NCI-H748 treated with DMSO at 0.1 percent for 48 hours (cell line): Measurements from ENCODE around the gene ST6GALNAC5.
A peak's percentile ranks its signal among the peaks of the same experiment; 100 is the strongest.
"Not testable (repeated sequence)": the region's sequence is repeated elsewhere in the genome, so short reads cannot be mapped to it uniquely, and the experiment has no call there.

ENCODE experiments used
- DNase-seq: peaks from one replicate; lab custom pipeline; 2025; lab: John Stamatoyannopoulos, UW

The ST6GALNAC5 gene

DNA sequence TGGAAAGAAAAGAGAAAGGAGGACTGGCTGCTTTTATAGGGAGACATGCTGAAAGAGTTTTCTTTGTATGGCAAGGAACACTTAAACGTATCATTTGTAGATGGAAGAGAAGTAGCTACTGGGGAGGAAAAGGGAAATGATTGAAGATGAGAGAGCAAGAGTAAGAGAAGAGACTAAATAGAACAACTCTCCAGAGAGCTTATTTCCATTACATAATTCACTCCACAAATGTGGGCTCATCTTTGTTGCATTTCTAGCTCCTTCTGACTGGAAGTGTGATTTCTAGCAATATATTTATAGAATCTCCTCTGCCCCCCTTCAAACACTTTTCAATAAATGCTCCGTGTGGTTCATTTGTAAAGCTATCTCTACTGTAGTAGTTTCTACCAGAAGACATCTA lies 71.0 kb downstream of the ST6GALNAC5 start:
- no peak for DNase-seq

DNA sequence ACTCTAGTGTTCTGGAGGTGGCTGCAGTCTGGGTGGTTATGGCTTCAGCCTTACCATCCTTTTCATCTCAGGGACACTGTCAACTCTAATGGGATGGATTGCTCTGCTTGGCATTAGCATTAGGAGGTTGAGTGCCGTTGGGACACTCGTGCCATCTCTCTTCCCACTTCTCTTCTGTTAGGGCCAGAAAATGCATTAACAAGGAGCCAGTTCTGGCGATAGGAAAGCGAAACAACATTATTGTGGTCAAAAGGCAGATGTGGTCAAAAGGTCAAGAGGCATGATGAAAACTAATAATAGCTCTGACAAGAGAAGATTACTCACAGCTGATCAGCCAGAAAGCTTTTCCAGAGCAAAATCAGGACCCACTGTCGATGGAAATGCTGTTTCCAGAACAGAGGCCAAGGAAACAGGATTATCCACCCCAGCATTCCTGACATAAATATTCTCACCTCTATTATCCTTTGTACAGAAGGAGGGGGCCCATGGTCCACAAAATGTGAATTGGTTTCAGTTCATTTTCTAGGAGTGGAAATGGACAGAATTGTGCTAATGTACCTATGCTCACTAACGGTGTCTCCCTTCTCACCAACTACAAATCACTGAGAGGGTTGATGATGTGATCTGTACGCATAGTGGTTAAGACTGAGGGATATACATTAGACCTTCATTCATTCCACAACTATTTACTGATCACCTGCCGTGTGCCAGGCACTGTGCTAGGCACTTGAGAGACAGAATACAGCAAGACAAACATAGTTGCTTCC lies 72.0 kb downstream of the ST6GALNAC5 start:
- DNase-seq = no peak

DNA sequence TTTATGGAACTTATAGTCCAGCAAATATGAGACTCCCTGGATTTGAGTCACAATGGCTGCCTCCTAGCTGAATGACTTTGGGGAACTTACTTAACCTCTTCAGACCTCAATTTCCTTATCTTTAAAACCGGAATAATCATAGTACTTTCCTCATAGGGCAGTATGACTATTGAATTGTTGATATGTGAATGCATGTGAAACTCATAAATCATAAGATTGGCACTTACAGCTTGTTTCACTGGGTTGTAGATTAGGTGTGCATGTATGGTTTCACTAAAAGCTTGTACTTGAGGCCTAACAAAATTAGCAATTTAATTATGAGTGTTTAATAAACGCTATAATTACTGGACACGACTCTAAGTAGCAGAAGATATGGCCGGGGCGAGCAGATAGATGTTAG lies 72.5 kb downstream of the ST6GALNAC5 start:
- no peak for DNase-seq

DNA sequence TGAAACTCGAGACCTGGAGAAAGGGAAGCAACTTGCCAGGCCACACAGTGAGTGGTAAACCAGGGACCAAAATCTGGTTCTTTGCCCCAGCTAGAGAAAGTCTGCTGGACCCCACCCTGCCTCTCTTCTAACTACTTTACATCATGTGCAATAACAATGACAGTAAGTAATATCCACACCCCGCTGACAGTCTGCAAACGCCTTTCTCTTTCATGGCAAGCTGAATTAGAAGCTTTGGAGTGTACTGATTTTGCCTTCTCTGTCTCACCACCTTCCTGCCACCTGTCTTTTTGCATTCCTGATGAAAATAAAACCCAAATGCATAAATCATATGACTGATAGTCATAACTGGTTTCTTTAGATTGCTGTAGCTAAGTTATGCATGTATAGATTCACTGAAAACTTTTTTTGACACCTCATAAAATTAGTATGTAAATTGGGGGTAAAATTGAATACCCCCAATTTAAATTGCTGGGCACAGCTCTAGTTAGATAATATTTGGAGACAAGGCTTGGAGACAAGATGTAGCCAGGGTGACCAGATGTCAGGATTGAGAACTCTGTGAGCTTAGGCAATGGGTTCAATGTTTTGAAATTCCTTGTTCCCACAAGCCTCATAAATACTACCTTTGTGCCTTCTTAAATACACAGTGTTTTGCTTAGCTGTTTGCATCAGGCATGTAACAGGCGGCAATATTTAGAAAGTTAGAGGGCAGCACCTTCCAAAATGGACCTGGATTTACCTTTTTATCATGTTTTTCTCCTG lies 73.5 kb downstream of the ST6GALNAC5 start:
- no peak for DNase-seq

DNA sequence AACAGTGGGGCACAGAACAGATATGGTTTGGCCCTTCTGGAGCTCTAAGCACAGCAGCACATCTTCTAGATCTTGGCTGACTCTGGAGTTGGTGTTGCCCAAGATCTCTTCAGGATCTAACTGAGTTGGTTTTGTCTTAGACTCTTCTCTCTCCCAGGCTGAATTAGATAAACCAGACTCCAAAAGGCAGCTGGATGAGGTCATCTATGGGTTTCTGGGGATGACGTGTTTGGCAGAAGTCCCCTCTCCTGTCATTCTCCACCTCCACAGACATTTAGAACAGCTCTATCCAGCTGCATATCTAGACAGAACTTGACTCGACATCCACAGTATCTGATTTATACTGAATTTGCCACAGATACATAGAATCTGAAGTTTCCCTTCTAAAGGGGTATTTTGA lies 75.3 kb downstream of the ST6GALNAC5 start:
- no peak for DNase-seq

DNA sequence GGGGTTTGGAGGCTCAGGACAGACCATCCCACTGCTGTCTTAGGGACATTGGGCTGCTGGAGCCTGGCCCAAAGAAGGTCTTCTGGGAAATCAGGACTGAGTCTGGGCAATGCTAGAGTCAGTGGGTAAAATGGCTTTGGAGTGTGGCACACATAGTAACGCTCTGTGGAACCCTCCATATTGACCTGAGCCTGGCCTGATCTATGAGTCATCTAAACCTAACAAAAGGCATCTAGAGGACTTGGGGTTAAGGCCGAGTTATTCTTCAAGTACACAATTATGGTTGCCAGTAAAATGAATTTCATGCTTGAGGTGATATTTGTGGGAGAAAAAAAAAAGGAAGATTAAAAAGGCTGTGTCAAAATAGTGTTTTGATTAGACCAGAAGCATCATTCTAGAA lies 77.7 kb downstream of the ST6GALNAC5 start:
- no peak for DNase-seq

DNA sequence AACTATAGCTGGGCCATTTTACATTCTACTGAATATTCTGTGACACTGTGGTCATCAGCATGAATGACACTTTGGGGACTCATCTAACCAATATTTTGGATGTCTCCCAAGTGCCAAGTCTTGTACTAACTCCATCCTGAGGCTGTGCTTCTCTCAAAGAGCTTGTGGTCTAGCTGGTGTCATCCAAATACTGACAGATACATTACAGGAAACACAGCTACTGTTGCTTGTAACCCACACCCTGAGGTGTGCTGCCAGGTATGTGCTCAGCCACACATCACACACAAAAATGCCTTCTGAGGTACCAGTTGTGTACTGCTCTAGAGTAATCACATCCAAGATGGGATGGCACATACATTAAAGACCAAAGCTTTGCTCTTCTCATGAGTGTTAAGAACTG lies 81.6 kb downstream of the ST6GALNAC5 start:
- no peak for DNase-seq

DNA sequence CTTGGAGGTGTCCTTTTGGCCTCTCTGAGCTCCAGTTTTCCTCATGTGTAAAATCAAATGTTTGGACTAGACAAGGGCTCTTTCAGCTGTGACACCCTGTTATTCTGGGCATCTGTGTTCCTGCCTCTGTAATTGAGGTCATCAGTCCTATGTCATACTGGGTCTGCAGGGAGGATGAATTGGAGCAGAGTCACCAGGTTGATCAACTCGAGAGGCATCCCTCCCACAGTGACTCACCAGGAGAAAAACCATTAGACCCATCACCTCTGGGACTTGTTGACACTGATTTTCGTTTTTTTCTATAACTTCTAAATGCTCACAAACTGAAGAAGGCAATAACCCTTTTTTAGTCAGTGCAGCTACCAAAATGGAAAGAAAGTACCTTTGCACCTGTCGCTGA lies 82.2 kb downstream of the ST6GALNAC5 start:
- no peak for DNase-seq

DNA sequence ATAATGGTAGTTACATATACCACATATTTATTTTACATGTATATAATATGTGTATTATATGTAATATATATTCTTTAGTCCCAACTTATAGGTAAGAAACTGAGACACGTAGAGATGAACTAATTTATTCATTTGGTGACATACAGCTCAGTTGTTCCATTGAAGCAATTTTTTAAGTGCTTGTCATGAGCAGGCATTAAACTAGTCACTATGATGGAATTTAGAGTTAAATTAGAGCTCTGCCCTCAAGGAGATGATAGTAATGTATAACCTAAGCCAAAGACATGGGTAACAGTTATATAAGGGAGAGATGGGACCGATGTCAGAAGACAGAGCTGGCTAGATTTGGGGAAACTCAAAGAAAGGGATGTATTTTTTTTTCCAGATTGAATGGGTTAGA lies 83.0 kb downstream of the ST6GALNAC5 start:
- DNase-seq = no peak

DNA sequence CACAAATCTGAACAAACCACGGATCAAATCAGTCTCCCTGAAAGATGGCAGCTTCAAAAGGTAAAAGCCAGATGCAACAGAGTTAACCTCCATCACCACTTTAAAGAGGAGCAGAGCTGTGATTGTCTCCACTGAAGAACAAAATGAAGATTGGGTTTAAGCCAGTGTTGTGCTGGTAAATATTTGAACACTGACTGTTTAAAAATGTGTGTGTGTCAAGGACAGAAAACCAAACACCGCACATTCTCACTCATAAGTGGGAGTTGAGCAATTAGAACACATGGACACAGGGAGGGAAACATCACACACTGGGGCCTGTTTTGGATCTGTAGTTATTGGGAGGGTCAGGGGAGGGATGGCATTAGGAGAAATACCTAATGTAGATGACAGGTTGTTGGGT lies 83.9 kb downstream of the ST6GALNAC5 start:
- peak; percentile 79 for DNase-seq

DNA sequence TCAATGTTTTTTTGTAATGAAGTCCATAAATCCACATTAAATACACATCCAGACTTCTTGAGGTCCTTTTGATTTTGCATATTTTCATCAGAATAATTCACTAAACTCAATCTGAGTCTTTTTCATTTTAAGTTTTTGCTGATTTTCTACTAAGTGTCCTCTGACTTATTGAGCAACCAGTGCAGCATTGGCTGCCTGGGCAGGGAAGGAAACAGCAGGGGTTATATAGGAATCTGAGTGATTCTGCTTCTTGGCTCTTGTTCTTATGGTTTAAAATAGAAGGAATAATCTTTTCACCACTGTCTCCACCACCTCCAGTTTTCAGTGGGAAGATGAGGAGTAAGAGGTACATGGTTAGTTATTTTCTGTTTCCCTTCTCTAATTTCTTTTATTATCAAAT lies 88.4 kb downstream of the ST6GALNAC5 start:
- no peak for DNase-seq

DNA sequence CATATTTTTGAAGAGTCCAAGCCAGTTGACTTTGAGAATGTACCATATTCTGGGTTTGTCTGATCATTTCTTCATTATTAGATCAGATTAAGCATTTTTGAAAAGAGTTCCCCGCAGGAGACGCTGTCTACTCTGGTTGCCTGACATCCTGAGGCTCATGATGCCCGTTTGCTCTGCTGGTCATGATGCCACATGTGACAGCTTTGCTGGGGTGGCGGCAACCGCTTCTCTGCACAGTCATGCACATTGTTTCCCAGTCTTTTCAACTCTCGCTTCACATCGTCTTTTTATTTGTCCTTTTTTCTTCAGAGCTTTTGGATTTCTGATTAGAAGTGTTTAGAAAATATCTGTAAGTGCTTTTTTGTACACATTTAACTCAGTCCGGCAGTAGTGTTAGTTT lies 90.7 kb downstream of the ST6GALNAC5 start:
- no peak for DNase-seq

DNA sequence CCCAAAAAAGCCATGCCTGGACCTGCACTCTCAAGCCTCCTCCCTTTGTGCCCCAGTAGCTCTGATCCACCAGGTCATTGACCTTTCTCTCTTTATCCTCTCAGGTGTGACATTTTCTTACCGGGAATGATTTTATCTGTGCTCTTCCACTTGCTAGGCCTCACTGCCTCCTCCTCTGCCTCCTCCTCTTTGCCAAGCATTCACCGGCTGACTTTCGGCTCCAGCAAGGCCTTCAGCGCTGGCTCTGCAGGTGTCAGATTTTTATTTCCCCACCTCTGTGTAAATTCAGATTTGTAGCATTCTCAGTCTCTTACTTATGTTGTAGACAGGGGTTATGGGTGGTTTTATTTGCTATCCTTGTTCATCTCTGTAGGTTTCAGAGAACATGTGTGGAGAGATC lies 91.5 kb downstream of the ST6GALNAC5 start:
- no peak for DNase-seq

DNA sequence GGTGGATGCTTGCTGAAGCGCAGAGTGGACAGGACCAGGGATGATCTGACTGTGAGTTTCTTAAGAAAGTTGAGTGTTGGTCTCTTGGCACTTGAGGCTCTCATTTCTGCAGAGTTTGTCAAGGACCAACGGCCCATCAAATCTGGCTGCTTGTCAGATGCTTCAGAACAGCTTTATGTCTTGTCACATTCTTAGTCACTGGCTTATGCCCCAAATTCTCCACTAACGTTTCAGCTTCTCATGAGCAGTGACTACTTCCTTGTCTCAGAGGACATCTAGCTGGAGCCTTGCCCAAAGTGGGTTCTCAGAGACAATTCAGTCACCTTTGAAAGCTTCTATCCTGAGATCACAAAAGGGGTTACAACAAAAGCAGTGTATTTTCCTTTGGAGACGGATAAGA lies 92.3 kb downstream of the ST6GALNAC5 start:
- DNase-seq = no peak

DNA sequence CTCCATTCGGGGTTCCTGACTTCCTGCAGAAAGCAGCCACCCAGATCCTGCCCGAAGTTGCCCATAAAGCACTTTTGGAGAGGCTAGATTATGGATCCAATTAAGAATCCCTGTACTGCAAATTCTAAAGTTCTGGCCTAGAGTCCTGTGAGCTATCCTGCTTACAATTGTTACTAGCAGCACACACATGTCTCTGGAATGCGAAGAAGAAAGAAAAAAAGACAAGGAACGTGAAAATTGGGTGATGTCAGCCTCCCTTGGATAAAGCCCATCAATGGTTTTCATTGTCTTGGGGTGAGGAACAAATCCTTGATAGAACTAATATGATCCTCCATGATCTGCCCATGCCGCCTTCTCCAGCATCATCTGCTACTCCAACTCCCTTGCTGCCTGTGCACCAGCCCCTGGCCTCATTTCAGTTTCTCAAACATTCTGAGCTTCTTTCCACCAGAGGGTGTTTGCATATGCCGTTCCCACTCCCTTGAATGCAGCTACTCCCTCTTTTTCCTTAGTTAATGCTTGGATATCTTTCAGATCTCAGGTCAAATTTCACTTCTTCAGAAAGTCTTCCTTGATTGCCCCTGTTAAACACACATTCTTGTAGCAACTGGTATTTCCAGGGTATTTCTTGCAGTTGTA lies 94.0 kb downstream of the ST6GALNAC5 start:
- no peak for DNase-seq

DNA sequence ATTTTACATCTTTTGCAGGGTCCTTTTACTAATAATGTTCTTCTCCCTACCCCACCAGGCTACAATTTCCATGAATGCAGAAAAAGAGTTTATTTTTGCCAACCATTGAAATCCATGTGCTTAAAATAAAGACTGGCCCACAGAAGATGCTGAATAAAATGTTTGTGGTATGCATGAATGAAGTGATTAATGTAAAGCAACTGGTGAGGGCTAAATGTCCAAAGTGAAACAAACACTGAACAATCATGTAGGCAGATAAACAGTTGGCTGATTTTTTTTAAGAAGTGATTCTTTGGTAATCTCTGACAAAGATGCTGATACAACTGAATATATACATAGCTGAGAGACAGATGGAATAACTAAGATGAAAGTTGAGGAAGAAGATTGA lies 94.5 kb downstream of the ST6GALNAC5 start:
- DNase-seq = no peak

DNA sequence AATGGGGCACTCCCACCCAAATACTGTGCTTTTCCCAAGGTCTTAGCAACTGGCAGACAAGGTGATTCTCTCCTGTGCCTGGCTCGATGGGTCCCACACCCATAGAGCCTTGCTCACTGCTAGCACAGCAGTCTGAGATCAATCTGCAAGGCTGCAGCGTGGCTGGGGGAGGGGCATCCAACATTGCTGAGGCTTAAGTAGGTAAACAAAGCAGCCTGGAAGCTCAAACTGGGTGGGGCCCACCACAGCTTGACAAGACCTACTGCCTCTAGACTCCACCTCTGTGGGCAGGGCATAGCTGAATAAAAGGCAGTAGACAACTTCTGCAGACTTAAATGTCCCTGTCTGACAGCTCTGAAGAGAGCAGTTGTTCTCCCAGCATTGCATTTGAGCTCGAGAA lies 114.0 kb downstream of the ST6GALNAC5 start:
- DNase-seq = not testable (repeated sequence)

DNA sequence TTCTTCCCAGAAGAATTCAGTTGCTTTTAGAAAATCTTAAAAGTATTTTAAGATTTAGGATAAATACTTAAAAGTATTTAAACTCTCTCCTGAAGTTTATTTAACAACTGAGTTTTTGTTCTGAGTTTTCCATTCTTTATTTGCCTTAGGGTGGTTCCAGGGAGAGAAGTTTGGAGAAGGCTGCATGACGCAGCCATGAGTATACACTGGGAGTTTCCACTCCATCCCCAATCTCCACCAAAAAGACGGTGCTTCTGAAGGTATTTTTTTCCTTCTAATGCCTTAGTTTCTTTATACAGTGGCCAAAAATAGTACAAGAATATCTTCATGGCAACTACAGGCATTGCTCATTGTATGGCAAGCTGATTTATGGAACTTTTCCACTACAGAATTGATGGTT lies 122.7 kb downstream of the ST6GALNAC5 start:
- DNase-seq = no peak

DNA sequence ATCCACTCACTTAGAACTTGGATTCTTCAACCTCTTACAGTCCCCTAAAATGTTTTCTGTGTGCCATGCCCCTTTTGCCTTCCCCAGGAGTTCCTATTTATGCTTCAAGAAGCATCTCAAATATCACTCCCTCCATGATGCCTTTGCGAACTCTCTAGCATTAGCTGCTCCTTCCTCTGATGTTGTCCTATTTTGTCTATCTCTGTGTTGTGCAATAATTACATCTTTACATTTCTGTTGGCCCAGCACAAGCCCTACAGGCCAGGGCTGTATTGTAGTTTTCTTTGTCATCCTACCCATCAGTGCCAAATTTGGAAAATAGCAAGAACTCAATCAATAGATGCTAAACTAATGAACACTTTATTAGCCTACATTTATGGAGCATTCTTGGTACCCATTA lies 125.8 kb downstream of the ST6GALNAC5 start:
- no peak for DNase-seq

DNA sequence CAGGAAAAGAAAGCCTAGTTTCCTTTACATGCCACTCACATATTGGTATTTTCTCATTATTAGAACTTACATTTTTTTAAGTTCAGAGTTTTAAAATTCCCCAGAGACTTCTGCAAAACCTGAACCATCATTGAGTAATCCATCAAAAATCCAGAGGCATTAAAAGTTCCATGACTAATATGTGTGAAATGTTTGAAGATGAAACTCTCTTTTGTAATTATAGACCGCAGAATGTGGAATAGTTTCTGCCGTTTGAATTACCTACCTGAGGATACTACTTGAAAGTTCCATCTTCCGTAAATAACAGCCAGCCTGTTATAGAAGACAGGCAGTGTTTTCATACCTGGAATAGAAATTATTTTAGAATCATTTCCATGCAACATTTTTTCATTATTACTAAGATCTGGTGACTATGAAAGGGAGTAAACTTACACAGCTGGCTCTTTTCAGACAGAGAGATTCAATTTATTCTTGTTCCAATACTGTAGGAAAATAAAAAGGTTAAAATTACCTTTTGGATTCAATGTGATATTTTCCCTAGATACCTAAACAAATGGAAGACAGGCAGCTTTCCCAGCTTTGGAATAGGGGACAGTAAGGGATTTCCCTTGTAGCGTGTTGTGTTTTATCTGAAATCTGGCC lies 131.4 kb downstream of the ST6GALNAC5 start:
- DNase-seq = no peak

DNA sequence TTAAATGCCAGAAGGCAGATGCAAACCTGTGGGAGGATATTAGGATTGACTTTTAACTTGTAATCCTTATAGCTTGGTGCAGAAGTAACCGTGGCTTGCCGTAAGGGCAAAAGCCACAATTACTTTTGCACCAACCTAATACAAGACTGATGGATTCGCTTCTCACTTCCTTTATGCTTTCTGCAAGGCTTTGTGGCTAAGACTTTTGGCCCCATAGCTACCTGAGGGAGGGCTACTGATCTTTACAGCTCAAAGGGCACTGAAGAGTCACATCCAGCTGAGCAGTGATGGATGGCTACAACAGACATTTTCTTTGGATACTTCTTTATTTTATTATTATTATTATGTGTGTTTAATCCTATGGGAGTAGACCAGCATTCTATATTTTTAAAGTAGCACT lies 140.4 kb downstream of the ST6GALNAC5 start:
- DNase-seq = no peak

DNA sequence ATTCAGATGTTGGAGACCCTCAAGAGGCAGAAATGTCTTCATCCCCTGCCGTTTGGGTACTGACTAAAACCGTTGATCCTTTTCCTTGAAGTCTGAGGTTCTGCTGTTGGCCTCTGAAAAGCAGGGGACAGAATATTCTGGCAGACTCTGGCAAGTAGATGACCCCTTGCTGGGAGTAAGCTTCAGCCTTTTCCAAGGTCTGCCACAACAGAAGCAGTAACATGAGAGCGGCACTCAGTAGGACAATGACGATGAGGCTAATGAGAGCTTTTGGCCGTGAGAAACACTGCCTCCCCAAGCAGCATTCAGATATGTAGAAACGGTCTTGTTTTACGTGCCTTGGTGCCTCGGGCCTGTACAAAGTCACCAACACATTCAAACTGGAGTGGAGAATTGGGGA lies 143.7 kb downstream of the ST6GALNAC5 start:
- no peak for DNase-seq

DNA sequence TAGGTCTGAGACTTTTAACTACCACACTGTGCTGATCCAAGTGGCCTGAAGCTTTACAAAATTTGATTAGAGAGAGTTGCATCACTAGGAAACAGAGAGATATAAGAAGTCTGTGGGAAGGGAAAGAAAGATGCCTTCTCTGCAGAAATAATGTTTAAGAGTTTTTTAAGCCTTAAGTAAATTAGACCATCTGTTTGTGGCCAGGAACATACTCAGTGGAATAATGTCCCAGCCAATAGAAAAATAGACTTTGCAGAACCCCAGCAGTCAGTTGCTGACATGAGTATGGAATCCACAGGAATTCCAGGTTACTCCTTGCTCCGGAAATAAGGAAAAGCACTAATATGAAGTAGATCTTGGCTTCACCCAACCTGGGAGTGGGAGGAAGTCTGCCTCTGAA lies 144.8 kb downstream of the ST6GALNAC5 start:
- DNase-seq = no peak
